ENCODE results near the gene SLC25A41.
"Not testable (repeated sequence)": the region's sequence is repeated elsewhere in the genome, so short reads cannot be mapped to it uniquely, and the experiment has no call there.

Gene SLC25A41

DNA sequence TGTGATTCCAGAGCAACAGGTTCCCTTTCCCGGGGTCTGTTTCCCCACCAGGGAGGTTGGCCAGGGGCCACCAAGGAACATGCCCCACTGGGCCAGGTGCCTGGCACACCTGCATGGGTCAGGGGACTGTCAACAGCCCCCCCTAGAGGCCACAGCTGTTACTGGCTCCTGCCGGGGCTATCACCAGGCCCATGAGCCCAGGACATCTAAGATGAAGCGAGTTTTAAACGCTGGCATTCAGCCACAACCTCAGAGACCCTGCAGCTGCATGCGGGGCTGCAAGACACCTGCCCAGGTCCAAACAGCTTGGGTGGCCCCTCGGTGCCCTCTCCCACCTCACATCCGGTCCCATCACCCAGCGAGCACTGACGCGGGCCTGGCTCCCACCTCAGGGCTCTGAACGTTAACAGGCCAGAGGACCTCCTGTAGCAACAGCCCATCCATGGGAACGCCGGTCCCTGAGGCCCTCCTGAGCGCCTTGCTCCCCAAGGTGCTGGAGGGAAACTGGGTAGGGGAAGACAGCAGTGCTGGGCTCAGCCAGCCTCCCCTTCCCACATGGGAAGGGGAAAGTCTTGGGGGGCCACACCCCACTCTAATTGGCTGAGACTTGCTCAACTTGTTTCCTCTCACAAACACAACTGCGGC lies 21.0 kb downstream of the SLC25A41 start:
- H3K4me3 ChIP-seq (ENCODE audit: control insufficient read depth, low read depth, low read length), result no peak overlapping the region
- no peak for DNase-seq (ENCODE audit: low read depth)
- peak; percentile 55 for TF ChIP-seq CTCF (conservative IDR thresholded peaks at IDR 0.05; ENCODE audit: control insufficient read depth, insufficient read depth, low read depth, low read length)

DNA sequence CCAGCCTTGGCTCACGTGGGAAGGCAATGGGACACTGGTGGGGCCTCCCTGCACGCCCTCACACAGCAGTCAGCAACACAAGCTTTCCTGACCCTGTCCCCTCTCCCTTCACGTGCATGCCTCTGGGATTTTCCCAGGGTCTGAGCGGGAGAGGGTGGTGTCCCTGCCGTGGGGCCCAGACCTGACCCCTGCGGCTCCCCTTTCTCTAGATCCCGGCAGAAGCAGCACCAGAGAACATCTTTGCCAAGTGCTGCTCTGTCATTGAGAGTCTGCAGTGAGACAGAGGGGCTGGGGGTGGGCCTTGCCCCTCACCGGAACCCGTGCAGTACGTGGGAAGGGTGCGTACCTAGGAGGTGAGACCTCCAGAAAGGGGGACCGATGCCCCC lies 21.5 kb downstream of the SLC25A41 start:
- DNase-seq (ENCODE audit: low read depth), result no peak
- no peak overlapping the region for H3K4me3 ChIP-seq (ENCODE audit: control insufficient read depth, low read depth, low read length)
- TF ChIP-seq CTCF (conservative IDR thresholded peaks at IDR 0.05; ENCODE audit: control insufficient read depth, insufficient read depth, low read depth, low read length), result no peak

DNA sequence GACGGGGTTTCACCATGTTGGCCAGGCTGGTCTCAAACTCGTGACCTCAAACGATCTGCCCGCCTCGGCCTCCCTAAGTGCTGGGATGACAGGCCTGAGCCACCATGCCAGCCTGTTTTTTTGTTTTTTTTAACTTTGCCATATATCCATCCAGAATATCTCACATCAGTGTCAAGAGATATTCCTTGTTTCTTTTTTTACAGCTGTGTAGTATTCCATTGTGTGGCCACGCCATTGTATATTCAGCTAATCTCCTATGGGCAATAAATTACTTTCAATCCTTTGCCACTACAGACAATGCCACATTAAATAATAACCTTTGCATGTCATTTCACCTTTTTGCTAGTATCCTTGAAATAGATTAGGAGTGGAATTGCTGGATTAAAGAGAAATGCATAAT lies 24.2 kb downstream of the SLC25A41 start:
- TF ChIP-seq CTCF (conservative IDR thresholded peaks at IDR 0.05; ENCODE audit: control insufficient read depth, insufficient read depth, low read depth, low read length), result no peak
- DNase-seq (ENCODE audit: low read depth), result no peak
- H3K4me3 ChIP-seq (ENCODE audit: control insufficient read depth, low read depth, low read length), result no peak overlapping the region

GRCh38 chr19:6406401-6406800 lies 27.2 kb downstream of the SLC25A41 start:
- H3K4me3 ChIP-seq (ENCODE audit: control insufficient read depth, low read depth, low read length), result no peak overlapping the region
- DNase-seq (ENCODE audit: low read depth), result no peak
- no peak for TF ChIP-seq CTCF (conservative IDR thresholded peaks at IDR 0.05; ENCODE audit: control insufficient read depth, insufficient read depth, low read depth, low read length)

DNA sequence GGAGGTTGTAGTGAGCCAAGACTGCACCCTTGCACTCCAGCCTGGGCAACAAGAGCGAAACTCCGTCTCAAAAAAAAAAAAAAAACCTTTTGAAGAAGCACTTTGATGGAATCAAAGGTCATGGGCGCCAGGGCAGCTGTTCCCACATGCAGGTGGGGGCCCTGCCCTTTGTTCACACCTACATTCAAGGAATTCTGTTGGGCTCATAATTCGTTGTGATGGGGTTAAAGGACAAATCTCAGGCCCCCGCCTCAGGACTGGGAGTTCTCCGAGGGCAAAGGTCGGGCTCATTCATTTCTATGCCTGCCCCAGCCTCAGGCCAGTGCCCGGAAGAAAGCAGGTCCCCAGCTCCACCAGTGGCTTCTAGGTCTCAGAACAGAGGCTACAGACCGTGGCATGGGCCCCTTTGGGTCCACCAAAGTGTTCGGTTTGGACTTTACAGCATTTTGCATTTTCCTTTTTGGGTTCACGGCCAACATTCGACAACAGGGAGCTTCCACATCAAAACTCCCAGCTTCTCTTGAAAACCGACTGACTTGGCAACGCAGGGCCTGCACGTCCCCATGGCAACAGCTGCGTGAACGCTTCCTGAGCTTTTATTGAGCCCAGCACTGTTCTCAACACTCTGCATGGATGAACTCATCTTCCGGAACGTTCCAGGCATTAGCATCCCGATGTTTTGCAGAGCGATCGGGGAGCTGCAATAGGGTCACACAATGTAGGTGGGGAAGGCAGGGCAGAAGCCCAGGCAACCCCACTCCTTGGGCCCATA lies 30.5 kb downstream of the SLC25A41 start:
- H3K4me3 ChIP-seq (ENCODE audit: control insufficient read depth, low read depth, low read length), result no peak overlapping the region
- no peak for TF ChIP-seq CTCF (conservative IDR thresholded peaks at IDR 0.05; ENCODE audit: control insufficient read depth, insufficient read depth, low read depth, low read length)
- DNase-seq (ENCODE audit: low read depth), result peak; percentile 75

DNA sequence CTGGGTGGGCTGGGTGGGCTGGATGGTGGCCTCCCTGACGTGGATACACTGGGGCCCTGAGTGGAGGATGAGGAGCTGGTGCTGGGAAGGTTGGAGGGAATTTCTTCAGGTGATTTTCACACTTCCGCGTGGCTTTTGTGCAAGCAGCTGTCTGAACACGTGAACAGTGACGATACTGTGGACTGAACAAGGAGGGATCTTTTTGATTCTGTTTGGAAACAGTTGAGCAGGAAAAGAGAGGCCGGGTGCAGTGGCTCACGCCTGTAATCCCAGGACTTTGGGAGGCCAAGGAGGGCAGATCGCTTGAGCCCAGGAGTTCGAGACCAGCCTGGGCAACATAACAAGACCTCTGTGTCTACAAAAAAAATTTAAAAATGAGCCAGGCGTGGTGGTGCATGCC lies 31.5 kb downstream of the SLC25A41 start:
- no peak for DNase-seq (ENCODE audit: low read depth)
- no peak for TF ChIP-seq CTCF (conservative IDR thresholded peaks at IDR 0.05; ENCODE audit: control insufficient read depth, insufficient read depth, low read depth, low read length)

GRCh38 chr19:6400062-6400944 lies 33.3 kb downstream of the SLC25A41 start:
- not testable (repeated sequence) for DNase-seq (ENCODE audit: low read depth); H3K4me3 ChIP-seq (ENCODE audit: control insufficient read depth, low read depth, low read length)

More for the DNA sequence above, 31.5 kb downstream of the SLC25A41 start:
- no peak overlapping the region for H3K4me3 ChIP-seq (ENCODE audit: control insufficient read depth, low read depth, low read length)

All from fibroblast of mammary gland (primary cell).